AG09309 (cell line): ENCODE results near the gene KRTAP6-3.

Experiments used
- DNase-seq: peaks from one replicate; pipeline ENCODE4 v3.0.0-alpha.2; 2010; ENCODE audit warnings: low read depth
- H3K4me3 ChIP-seq: 2 replicates; pipeline ENCODE4 v1.5.1; 2011; ENCODE audit warnings: mild to moderate bottlenecking, low read depth, low read length, moderate library complexity; ENCODE audit not compliant: control insufficient read depth
- CTCF ChIP-seq: IDR thresholded peaks from 2 replicates; pipeline ENCODE4 v1.5.1; 2011; ENCODE audit warnings: mild to moderate bottlenecking, low read depth, low read length, inconsistent platforms; ENCODE audit not compliant: insufficient read depth, control insufficient read depth; ENCODE audit errors: missing control alignments

The KRTAP6-3 gene

GRCh38 chr21:30592140-30592539, at the start of gene KRTAP6-3:
Gene KRTAP6-3, plus strand, starts transcription at chr21:30592440. Its CDS starts 6 bp downstream, at chr21:30592446.
- DNase-seq = no peak
- H3K4me3 ChIP-seq = no peak within 1 kb of the TSS
- no peak for TF ChIP-seq CTCF

DNA sequence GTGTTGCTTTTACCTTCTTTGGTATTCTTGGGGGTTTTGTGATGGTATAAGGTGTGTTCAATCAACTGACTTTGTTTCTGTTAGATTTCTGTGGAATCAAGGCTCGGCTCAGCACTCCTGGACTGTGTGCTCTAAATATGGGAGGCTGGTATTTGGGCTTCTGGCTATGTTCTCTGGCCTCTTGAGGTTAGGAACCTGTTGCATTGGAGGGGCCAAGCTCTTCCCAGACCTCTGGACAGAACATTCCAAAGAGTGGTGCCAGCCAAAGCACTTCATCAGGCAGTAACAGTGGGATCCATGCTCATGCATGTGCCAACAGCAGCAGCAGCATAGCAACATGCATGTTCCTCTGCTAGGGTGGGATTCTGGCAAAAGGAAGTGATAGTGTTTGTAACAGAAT, 39.5 kb upstream of the KRTAP6-3 start:
- H3K4me3 ChIP-seq = no peak overlapping the region
- TF ChIP-seq CTCF = no peak
- DNase-seq = no peak

DNA sequence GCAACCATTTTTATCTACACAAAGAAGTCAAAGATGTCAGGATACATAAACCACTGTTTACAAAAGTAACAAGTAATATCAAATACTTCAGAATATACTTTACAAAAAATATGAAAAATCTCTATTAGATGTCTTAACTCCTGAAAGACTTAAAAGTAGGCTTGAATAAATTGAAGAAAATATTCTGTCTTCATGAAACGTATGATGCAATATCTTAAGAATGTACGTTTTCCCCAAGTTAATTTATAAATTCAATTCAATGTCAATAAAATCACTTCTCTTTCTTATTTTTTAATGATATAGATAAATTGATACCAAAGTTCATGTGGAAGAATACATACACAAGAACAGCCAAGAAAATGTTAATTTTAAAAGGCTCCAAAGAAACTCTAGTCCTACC, 37.1 kb upstream of the KRTAP6-3 start:
- no peak overlapping the region for H3K4me3 ChIP-seq
- no peak for TF ChIP-seq CTCF
- DNase-seq = no peak

- no peak within 1 kb of the TSS for H3K4me3 ChIP-seq
- DNase-seq = no peak
- TF ChIP-seq CTCF = no peak
Observed at GRCh38 chr21:30561264-30561895, 30.9 kb upstream of the KRTAP6-3 start, which contains the start of gene KRTAP19-7. Gene KRTAP19-7, minus strand, starts transcription at chr21:30561314. Its CDS starts 25 bp downstream, at chr21:30561289.

- H3K4me3 ChIP-seq = no peak overlapping the region
- DNase-seq = no peak
- no peak for TF ChIP-seq CTCF
Observed at GRCh38 chr21:30561957-30562356, 30.3 kb upstream of the KRTAP6-3 start.

DNA sequence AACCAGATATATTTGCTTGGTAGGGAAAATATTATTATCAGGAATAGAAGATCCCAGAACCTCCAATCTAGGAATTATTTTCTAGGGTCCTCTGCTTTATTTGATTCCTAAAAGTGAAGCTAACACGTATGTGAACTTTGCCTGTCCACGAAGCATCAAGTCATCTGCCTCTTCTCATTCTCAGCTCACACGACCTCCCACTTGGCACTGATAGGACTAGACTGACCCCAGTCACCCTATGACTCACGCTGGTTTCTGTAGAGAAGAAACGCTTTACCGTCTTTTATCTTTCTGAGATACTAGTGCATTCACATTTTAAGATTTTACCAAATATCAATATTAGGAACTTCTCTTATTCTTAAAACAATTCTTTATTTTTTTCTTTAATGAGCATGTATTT, 29.2 kb upstream of the KRTAP6-3 start:
- no peak for TF ChIP-seq CTCF
- H3K4me3 ChIP-seq = no peak overlapping the region
- DNase-seq = no peak
